ENCODE measurements around the gene TNFAIP6.

The TNFAIP6 gene

GRCh38 chr2:151422917-151423439, 65.6 kb downstream of the TNFAIP6 start:
- DNase-seq, result no peak

GRCh38 chr2:151423760-151424159, 66.4 kb downstream of the TNFAIP6 start:
- peak; percentile 2 for DNase-seq

Data from fibroblast of skin of back (primary cell).